Panc1 (cell line): Measurements from ENCODE around the gene MTFMT. TPM values are rescaled to one million over a fixed set of nuclear protein-coding genes. Genes with fewer than 3 reads are reported as not detected.

Experiments
- ATAC-seq: fragments of 200-7000 bp; cut with Tn5 transposase; 2 replicates; pipeline ENCODE4 v1.9.1; 2020; ENCODE audit warnings: mild to moderate bottlenecking, moderate library complexity
- BruUV-seq: library from RNA; stranded (reverse); fragments of 400-500 nt; replicated peaks from 2 replicates; lab custom pipeline; 2021; lab: Mats Ljungman, UMichigan
- CTCF ChIA-PET: fragments of 300-600 bp; sonication (Branson Sonifier 250); formaldehyde crosslinking; loops from one replicate; lab custom pipeline; 2022; ENCODE audit warnings: antibody characterized with exemption; lab: Charles Lee
- POLR2A ChIA-PET: fragments of 300-600 bp; sonication (Branson Sonifier 250); formaldehyde crosslinking; loops from one replicate; lab custom pipeline; 2022; ENCODE audit warnings: antibody characterized with exemption; lab: Charles Lee
- DNase-seq: peaks from one replicate; pipeline ENCODE4 v3.0.0-alpha.2; 2010; ENCODE audit warnings: low read depth, low spot score
- H3K27ac ChIP-seq: 2 replicates; pipeline ENCODE4 v1.5.1; 2011; ENCODE audit warnings: mild to moderate bottlenecking, low read length, inconsistent platforms
- H3K27me3 ChIP-seq: fragments of 200-500 bp; sonication (Bioruptor generic); 2 replicates; pipeline ENCODE4 v1.6.0; 2014; ENCODE audit warnings: low read length, inconsistent platforms; ENCODE audit not compliant: control insufficient read depth, insufficient read depth
- H3K36me3 ChIP-seq: fragments of 200-500 bp; sonication (Bioruptor generic); 2 replicates; pipeline ENCODE4 v1.5.1; 2014; ENCODE audit warnings: inconsistent platforms, mild to moderate bottlenecking, low read length, moderate library complexity; ENCODE audit not compliant: control insufficient read depth, insufficient read depth
- H3K4me1 ChIP-seq: 2 replicates; pipeline ENCODE4 v1.5.1; 2011; ENCODE audit warnings: inconsistent platforms, mild to moderate bottlenecking, low read length, moderate library complexity; ENCODE audit not compliant: control insufficient read depth, insufficient read depth
- H3K4me3 ChIP-seq, 2 experiments: 2 replicates each; pipeline ENCODE4 v1.5.1; 2011 to 2012; ENCODE audit warnings: low read depth in 2 of 2, low read length in 2 of 2, mild to moderate bottlenecking in 2 of 2, inconsistent platforms in 1 of 2, moderate library complexity in 1 of 2
- H3K9me3 ChIP-seq: fragments of 200-500 bp; sonication (Bioruptor generic); 2 replicates; pipeline ENCODE4 v1.5.1; 2014; ENCODE audit warnings: low read depth, mild to moderate bottlenecking, inconsistent platforms, low read length, moderate library complexity; ENCODE audit not compliant: control insufficient read depth, insufficient read depth
- POLR2AphosphoS5 ChIP-seq: IDR thresholded peaks from 2 replicates; pipeline ENCODE4 v1.6.1; 2012; ENCODE audit warnings: mild to moderate bottlenecking, low read depth, low read length, moderate library complexity
- SIN3A ChIP-seq: IDR thresholded peaks from 2 replicates; pipeline ENCODE4 v1.6.1; 2012; ENCODE audit warnings: low read depth, mild to moderate bottlenecking, low read length, moderate library complexity, borderline replicate concordance; ENCODE audit not compliant: insufficient read depth
- in situ Hi-C: cut with HindIII; loops from 2 replicates; pipeline ENCODE4 v1.10.0; 2016; ENCODE audit warnings: low sequenced_read_pairs, low pct_unique_long_range_greater_than_20kb
- intact Hi-C: fragments of 100-400 bp; cut with micrococcal nuclease; formaldehyde crosslinking; loops from one replicate; pipeline ENCODE4 v1.10.0; 2022; ENCODE audit not compliant: unreplicated experiment
- total RNA-seq: library from RNA; stranded (reverse); gene quantifications from one replicate; pipeline ENCODE4 v1.2.1, GENCODE V29; 2021; ENCODE audit not compliant: unreplicated experiment
- TF ChIP-seq, protein P1 (sequence below): fragments of 450-650 bp; IDR thresholded peaks from 2 replicates; pipeline ENCODE4 v1.5.1; 2017; ENCODE audit warnings: mild to moderate bottlenecking

Gene MTFMT
- total RNA-seq, 1 experiment from 2014 or later = 19.4 TPM

DNA sequence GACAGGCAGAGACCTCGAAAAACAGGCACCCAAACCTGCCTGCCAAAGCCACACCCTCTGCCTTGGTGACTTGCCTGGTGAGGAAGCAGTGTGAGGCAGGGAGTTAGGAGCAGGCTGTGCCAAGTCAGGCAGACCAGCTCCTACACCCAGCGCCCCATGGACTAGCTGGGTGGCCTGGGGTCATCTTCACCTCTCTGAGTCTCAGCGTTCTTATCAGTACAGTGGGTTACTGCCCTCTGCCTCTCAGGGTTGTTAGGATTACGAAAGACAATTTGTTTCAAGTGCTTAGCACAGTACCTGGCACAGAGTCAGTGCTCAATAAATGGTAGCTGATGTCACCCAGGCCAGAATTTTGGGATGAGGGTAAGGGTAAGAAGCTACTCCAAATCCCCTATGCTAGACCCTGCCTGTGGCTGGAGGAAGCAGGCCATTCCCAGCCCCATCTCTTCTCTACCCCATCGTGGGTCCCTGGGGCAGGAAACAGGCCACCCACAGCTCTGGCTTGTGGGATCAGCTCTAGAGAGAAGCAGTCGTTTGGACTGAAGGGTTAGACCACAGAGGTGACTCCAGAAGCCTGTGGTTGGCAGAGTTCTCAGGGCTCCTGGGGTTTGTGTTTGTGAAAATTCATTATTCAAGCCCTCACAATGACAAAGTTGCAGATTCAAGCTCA, 25.9 kb upstream of the MTFMT start:
- ChIA-PET POLR2A (interaction anchor here (1.0 to 1.1 kb wide), 2 partner anchors 20 to 23 kb away, joined by 3 to 4 read pairs; no protein-coding TSS in a partner anchor), CTCF (interaction anchor here (0.6 to 1.2 kb wide), 4 partner anchors 28 to 259 kb away, joined by 4 to 6 read pairs (median 5); no protein-coding TSS in a partner anchor)
- BruUV-seq = no TSS peak
- Histone ChIP-seq H3K27me3 (no peaks in the 10 kb centered on the region), H3K9me3 (no peaks in the 10 kb centered on the region), H3K36me3 (no peaks in the 10 kb centered on the region), H3K4me1 (0 out of 2 replicates have a peak, but pooled peaks cover 5% of the 10 kb centered on the region), H3K4me3 (no peak overlapping the region), H3K27ac (no peak overlapping the region)
- in situ Hi-C loops (no loop called here), intact Hi-C loops (no loop called here)
- ATAC-seq (no peak), DNase-seq (no peak)
- TF ChIP-seq SIN3A = no peak
- TF ChIP-seq, protein P1, sequence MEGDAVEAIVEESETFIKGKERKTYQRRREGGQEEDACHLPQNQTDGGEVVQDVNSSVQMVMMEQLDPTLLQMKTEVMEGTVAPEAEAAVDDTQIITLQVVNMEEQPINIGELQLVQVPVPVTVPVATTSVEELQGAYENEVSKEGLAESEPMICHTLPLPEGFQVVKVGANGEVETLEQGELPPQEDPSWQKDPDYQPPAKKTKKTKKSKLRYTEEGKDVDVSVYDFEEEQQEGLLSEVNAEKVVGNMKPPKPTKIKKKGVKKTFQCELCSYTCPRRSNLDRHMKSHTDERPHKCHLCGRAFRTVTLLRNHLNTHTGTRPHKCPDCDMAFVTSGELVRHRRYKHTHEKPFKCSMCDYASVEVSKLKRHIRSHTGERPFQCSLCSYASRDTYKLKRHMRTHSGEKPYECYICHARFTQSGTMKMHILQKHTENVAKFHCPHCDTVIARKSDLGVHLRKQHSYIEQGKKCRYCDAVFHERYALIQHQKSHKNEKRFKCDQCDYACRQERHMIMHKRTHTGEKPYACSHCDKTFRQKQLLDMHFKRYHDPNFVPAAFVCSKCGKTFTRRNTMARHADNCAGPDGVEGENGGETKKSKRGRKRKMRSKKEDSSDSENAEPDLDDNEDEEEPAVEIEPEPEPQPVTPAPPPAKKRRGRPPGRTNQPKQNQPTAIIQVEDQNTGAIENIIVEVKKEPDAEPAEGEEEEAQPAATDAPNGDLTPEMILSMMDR = no peak

DNA sequence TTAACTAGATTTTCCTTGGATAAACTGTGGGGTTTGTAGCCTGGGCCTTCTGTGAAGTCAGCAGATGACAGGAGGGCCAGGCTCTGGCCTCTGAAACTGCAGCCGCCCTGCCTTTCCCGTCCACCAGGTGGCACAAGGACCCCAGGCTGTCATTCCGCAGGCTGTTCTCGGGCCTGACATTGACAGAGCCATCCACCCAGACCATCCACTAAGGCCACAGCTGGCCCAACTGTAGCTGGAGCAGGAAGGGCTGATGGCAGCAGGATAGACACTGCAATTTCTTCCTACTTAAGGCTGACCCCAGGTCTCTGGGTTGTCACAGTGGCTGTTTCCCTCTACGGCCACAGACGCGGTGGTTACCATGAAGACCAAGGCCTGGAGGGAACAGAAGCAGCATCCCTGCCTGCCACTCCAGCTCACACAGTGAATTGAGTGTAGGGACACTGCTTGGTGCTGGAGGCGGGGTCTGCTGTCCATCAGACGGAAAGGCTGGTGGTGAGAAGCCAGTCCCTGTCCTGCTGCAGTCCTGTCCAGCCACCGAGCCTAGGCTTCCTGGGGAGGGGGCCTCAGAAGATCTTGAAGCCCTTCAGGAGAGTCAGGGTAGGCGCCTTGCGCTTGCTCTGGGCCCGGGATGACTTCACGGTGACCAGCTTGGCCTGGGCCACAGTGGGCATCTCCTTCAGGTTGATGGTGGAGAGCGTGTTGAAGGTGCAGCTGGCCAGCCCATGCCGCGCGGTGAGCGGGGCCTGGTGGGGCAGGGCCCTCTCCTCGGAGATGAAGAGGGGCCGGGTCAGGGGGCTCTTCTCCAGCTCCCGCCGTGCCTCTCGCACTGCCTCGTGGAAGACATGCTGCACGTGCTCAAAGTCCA, 25.1 kb upstream of the MTFMT start:
- ATAC-seq (peak; percentile 90), DNase-seq (no peak)
- TF ChIP-seq SIN3A = no peak
- TF ChIP-seq, protein P1 = peak; percentile 96
- in situ Hi-C loops (no loop called here), intact Hi-C loops (loop anchor here (1.0 kb wide), 1 partner anchor 24 kb away; no protein-coding TSS in a partner anchor)
- Histone ChIP-seq H3K27ac (no peak overlapping the region), H3K4me3 (no peak overlapping the region), H3K36me3 (no peaks in the 10 kb centered on the region), H3K9me3 (no peaks in the 10 kb centered on the region), H3K27me3 (no peaks in the 10 kb centered on the region), H3K4me1 (peaks cover 11% of the 10 kb centered on the region)
- BruUV-seq = no TSS peak
- ChIA-PET POLR2A (interaction anchor here (0.5 kb wide), 1 partner anchor 54 kb away, joined by 6 read pairs; no protein-coding TSS in a partner anchor), CTCF (interaction anchor here (0.6 to 1.2 kb wide), 3 partner anchors 23 to 32 kb away, joined by 4 to 5 read pairs (median 4); no protein-coding TSS in a partner anchor)

DNA sequence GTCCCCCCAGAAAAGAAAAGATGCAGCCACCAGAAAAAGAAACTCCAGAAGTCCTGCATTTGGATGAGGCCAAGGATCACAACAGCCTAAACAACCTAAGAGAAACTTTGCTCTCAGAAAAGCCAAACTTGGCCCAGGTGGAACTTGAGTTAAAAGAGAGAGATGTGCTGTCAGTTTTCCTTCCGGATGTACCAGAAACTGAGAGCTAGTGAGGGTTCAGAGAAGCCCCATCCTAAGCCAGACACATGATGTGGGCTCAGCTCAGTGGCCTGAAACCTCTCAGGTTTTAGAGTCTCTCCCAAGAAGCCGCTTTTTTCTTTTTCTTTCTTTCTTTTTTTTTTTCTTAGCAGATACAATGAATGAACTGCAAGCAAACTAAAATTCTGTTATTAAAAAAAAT, 23.5 kb upstream of the MTFMT start:
- intact Hi-C loops (no loop called here), in situ Hi-C loops (no loop called here)
- Histone ChIP-seq H3K36me3 (no peaks in the 10 kb centered on the region), H3K4me1 (peaks cover 11% of the 10 kb centered on the region), H3K4me3 (no peak overlapping the region), H3K27me3 (no peaks in the 10 kb centered on the region), H3K9me3 (no peaks in the 10 kb centered on the region), H3K27ac (no peak overlapping the region)
- BruUV-seq = no TSS peak
- no peak for DNase-seq
- no peak for TF ChIP-seq POLR2AphosphoS5
- ATAC-seq = no peak
- ChIA-PET POLR2A (interaction anchor here (0.6 to 0.7 kb wide), 3 partner anchors 26 to 216 kb away, joined by 3 to 9 read pairs (median 5); no protein-coding TSS in a partner anchor), CTCF (interaction anchor here (0.7 to 0.8 kb wide), 3 partner anchors 16 to 155 kb away, joined by 3 to 6 read pairs (median 5); no protein-coding TSS in a partner anchor)
